ENCODE measurements around the gene LUZP2. TPM values are rescaled to one million over a fixed set of nuclear protein-coding genes. Genes with fewer than 3 reads are reported as not detected.

LUZP2 gene
- total RNA-seq, 1 experiment from 2014 or later: 3.8 TPM

GRCh38 chr11:24587635-24588034, 90.8 kb downstream of the LUZP2 start:
- TF ChIP-seq ZNF396 (CRISPR knock-in tag; IDR thresholded peaks at IDR 0.05; ENCODE audit: borderline replicate concordance): no peak
- no peak for TF ChIP-seq ZNF423 (CRISPR knock-in tag; IDR thresholded peaks at IDR 0.05)
- TF ChIP-seq, protein P1, sequence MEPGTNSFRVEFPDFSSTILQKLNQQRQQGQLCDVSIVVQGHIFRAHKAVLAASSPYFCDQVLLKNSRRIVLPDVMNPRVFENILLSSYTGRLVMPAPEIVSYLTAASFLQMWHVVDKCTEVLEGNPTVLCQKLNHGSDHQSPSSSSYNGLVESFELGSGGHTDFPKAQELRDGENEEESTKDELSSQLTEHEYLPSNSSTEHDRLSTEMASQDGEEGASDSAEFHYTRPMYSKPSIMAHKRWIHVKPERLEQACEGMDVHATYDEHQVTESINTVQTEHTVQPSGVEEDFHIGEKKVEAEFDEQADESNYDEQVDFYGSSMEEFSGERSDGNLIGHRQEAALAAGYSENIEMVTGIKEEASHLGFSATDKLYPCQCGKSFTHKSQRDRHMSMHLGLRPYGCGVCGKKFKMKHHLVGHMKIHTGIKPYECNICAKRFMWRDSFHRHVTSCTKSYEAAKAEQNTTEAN (CRISPR knock-in tag; IDR thresholded peaks at IDR 0.05): no peak
- TF ChIP-seq TEAD1 (CRISPR knock-in tag; IDR thresholded peaks at IDR 0.05): no peak
- TF ChIP-seq, protein P2, sequence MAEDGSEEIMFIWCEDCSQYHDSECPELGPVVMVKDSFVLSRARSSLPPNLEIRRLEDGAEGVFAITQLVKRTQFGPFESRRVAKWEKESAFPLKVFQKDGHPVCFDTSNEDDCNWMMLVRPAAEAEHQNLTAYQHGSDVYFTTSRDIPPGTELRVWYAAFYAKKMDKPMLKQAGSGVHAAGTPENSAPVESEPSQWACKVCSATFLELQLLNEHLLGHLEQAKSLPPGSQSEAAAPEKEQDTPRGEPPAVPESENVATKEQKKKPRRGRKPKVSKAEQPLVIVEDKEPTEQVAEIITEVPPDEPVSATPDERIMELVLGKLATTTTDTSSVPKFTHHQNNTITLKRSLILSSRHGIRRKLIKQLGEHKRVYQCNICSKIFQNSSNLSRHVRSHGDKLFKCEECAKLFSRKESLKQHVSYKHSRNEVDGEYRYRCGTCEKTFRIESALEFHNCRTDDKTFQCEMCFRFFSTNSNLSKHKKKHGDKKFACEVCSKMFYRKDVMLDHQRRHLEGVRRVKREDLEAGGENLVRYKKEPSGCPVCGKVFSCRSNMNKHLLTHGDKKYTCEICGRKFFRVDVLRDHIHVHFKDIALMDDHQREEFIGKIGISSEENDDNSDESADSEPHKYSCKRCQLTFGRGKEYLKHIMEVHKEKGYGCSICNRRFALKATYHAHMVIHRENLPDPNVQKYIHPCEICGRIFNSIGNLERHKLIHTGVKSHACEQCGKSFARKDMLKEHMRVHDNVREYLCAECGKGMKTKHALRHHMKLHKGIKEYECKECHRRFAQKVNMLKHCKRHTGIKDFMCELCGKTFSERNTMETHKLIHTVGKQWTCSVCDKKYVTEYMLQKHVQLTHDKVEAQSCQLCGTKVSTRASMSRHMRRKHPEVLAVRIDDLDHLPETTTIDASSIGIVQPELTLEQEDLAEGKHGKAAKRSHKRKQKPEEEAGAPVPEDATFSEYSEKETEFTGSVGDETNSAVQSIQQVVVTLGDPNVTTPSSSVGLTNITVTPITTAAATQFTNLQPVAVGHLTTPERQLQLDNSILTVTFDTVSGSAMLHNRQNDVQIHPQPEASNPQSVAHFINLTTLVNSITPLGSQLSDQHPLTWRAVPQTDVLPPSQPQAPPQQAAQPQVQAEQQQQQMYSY (CRISPR knock-in tag; IDR thresholded peaks at IDR 0.05): no peak
- no peak for TF ChIP-seq ZBTB21 (CRISPR knock-in tag; IDR thresholded peaks at IDR 0.05; ENCODE audit: borderline replicate concordance)
- TF ChIP-seq MYBL2 (CRISPR knock-in tag; IDR thresholded peaks at IDR 0.05): no peak
- TF ChIP-seq, protein P3, sequence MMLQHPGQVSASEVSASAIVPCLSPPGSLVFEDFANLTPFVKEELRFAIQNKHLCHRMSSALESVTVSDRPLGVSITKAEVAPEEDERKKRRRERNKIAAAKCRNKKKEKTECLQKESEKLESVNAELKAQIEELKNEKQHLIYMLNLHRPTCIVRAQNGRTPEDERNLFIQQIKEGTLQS (CRISPR knock-in tag; conservative IDR thresholded peaks at IDR 0.05): no peak
- TF ChIP-seq STAT6 (CRISPR knock-in tag; conservative IDR thresholded peaks at IDR 0.05; ENCODE audit: low read depth): no peak
- TF ChIP-seq IRF1 (CRISPR knock-in tag; IDR thresholded peaks at IDR 0.05): no peak
- no peak for TF ChIP-seq NFATC4 (CRISPR knock-in tag; IDR thresholded peaks at IDR 0.05)
- POLR2A ChIA-PET: no interaction called here
- CTCF ChIA-PET: no interaction called here
- H3K27ac Mint-ChIP-seq: no peak overlapping the region
- DNase-seq (ENCODE audit: low spot score) (no peak), ATAC-seq (no peak)
- no peaks in the 10 kb centered on the region for H3K9me3 Mint-ChIP-seq
- no peak overlapping the region for H3K4me3 Mint-ChIP-seq
- H3K36me3 Mint-ChIP-seq: no peaks in the 10 kb centered on the region
- H3K27me3 Mint-ChIP-seq (ENCODE audit: low read depth): no peaks in the 10 kb centered on the region
- H3K4me1 Mint-ChIP-seq: no peaks in the 10 kb centered on the region

DNA sequence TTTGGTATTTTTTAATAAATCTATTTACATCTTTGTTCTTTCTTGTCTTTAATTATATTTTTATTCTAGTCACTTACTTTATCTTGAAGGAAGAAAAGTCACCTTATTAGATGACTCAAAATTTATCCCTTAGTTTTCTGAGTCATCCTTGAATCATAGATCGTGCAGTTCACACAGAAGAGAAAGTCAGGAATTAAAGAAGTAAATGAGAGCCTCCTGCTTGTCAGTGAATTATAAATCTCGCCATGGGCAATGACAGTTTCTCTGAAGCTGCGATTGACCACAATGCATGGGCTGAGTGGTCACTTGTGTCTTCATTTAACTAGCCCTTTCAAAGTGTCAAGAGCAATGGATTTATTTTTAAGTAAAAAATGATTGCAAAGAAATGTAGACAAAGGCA, 91.2 kb downstream of the LUZP2 start:
- TF ChIP-seq USF2 (CRISPR knock-in tag; IDR thresholded peaks at IDR 0.05) (no peak), NR2C2 (CRISPR knock-in tag; IDR thresholded peaks at IDR 0.05) (no peak), IRF2 (CRISPR knock-in tag; IDR thresholded peaks at IDR 0.05; ENCODE audit: borderline replicate concordance, low read depth) (no peak), ZNF263 (CRISPR knock-in tag; IDR thresholded peaks at IDR 0.05; ENCODE audit: low read depth) (no peak), NR1H2 (CRISPR knock-in tag; IDR thresholded peaks at IDR 0.05) (no peak), OVOL2 (CRISPR knock-in tag; IDR thresholded peaks at IDR 0.05; ENCODE audit: borderline replicate concordance) (no peak), ZNF121 (CRISPR knock-in tag; IDR thresholded peaks at IDR 0.05) (no peak), ZNF232 (CRISPR knock-in tag; IDR thresholded peaks at IDR 0.05) (no peak), CREM (CRISPR knock-in tag; IDR thresholded peaks at IDR 0.05) (no peak), EMX1 (CRISPR knock-in tag; IDR thresholded peaks at IDR 0.05) (no peak), SOX15 (CRISPR knock-in tag; IDR thresholded peaks at IDR 0.05) (no peak), FOXK1 (CRISPR knock-in tag; IDR thresholded peaks at IDR 0.05) (no peak), ZNF512 (CRISPR knock-in tag; IDR thresholded peaks at IDR 0.05; ENCODE audit: borderline replicate concordance) (no peak)
- Mint-ChIP-seq H3K4me1 (no peaks in the 10 kb centered on the region), H3K4me3 (no peak overlapping the region), H3K36me3 (no peaks in the 10 kb centered on the region), H3K27me3 (ENCODE audit: low read depth) (no peaks in the 10 kb centered on the region), H3K9me3 (no peaks in the 10 kb centered on the region), H3K27ac (no peak overlapping the region)
- ChIA-PET CTCF (no interaction called here), POLR2A (no interaction called here)
- ATAC-seq (no peak), DNase-seq (ENCODE audit: low spot score) (no peak)
